Measurements from ENCODE around the gene ADAM29.
A peak's percentile ranks its signal among the peaks of the same experiment; 100 is the strongest.
"Not testable (repeated sequence)": the region's sequence is repeated elsewhere in the genome, so short reads cannot be mapped to it uniquely, and the experiment has no call there.

The ADAM29 gene

GRCh38 chr4:174871407-174871806 lies 46.8 kb upstream of the ADAM29 start:
- no peaks in the 10 kb centered on the region for H3K79me2 ChIP-seq (ENCODE audit: insufficient read depth, low read length)
- H3K9me3 ChIP-seq (ENCODE audit: low read length): peaks cover 6% of the 10 kb centered on the region; the same call in 1 of the 2 replicates
- no peaks in the 10 kb centered on the region for H4K20me1 ChIP-seq (ENCODE audit: insufficient read depth, low read length)
- no peak overlapping the region for H3K4me3 ChIP-seq (ENCODE audit: low read depth, low read length, poor library complexity, severe bottlenecking)
- H3K4me2 ChIP-seq (ENCODE audit: low read length): no peak overlapping the region
- H3K4me1 ChIP-seq (ENCODE audit: insufficient read depth, low read length, severe bottlenecking): peaks cover 40% of the 10 kb centered on the region
- no peaks in the 10 kb centered on the region for H3K27me3 ChIP-seq (ENCODE audit: insufficient read depth, low read length)
- no peak overlapping the region for H2AFZ ChIP-seq (ENCODE audit: low read length)
- no peaks in the 10 kb centered on the region for H3F3A ChIP-seq (ENCODE audit: insufficient read depth, low read length)
- peaks cover 37% of the 10 kb centered on the region for H3K36me3 ChIP-seq (ENCODE audit: insufficient read depth, low read length)
- no peaks in the 10 kb centered on the region for H3K9me2 ChIP-seq (ENCODE audit: low read depth, low read length)
- TF ChIP-seq EZH2 (IDR thresholded peaks at IDR 0.05; ENCODE audit: borderline replicate concordance, low read length): no peak
- no peak for TF ChIP-seq CTCF (IDR thresholded peaks at IDR 0.05; ENCODE audit: low read length)
- no peak overlapping the region for H3K27ac ChIP-seq (ENCODE audit: low read depth, low read length, poor library complexity, severe bottlenecking)
- no peak overlapping the region for H3K9ac ChIP-seq (ENCODE audit: low read length)

- H2AFZ ChIP-seq (ENCODE audit: low read length); H4K20me1 ChIP-seq (ENCODE audit: insufficient read depth, low read length); H3K9me2 ChIP-seq (ENCODE audit: low read depth, low read length); H3K27me3 ChIP-seq (ENCODE audit: insufficient read depth, low read length); H3K79me2 ChIP-seq (ENCODE audit: insufficient read depth, low read length); H3F3A ChIP-seq (ENCODE audit: insufficient read depth, low read length); H3K9me3 ChIP-seq (ENCODE audit: low read length): not testable (repeated sequence)
- Histone ChIP-seq H3K4me1 (ENCODE audit: insufficient read depth, low read length, severe bottlenecking) (peaks cover 40% of the 10 kb centered on the region), H3K4me2 (ENCODE audit: low read length) (peak overlapping the region; percentile 44; the same call in 1 of the 2 replicates), H3K27ac (ENCODE audit: low read depth, low read length, poor library complexity, severe bottlenecking) (peak overlapping the region; percentile 94), H3K9ac (ENCODE audit: low read length) (peak overlapping the region; percentile 56; the same call in 1 of the 2 replicates), H3K4me3 (ENCODE audit: low read depth, low read length, poor library complexity, severe bottlenecking) (peak overlapping the region; percentile 23), H3K36me3 (ENCODE audit: insufficient read depth, low read length) (peaks cover 47% of the 10 kb centered on the region)
Measured at GRCh38 chr4:174873146-174873545, 45.0 kb upstream of the ADAM29 start.

GRCh38 chr4:174873931-174874330 lies 44.2 kb upstream of the ADAM29 start:
- H3K4me3 ChIP-seq (ENCODE audit: low read depth, low read length, poor library complexity, severe bottlenecking): peak overlapping the region; percentile 44
- TF ChIP-seq EZH2 (IDR thresholded peaks at IDR 0.05; ENCODE audit: borderline replicate concordance, low read length) (no peak), CTCF (IDR thresholded peaks at IDR 0.05; ENCODE audit: low read length) (peak; percentile 78)
- no peaks in the 10 kb centered on the region for H3K9me2 ChIP-seq (ENCODE audit: low read depth, low read length)
- peaks cover 9% of the 10 kb centered on the region for H3K9me3 ChIP-seq (ENCODE audit: low read length)
- H3K27me3 ChIP-seq (ENCODE audit: insufficient read depth, low read length): no peaks in the 10 kb centered on the region
- no peaks in the 10 kb centered on the region for H4K20me1 ChIP-seq (ENCODE audit: insufficient read depth, low read length)
- H3K36me3 ChIP-seq (ENCODE audit: insufficient read depth, low read length): peaks cover 44% of the 10 kb centered on the region
- H3K4me1 ChIP-seq (ENCODE audit: insufficient read depth, low read length, severe bottlenecking): peaks cover 40% of the 10 kb centered on the region
- peak overlapping the region; percentile 94 for H3K27ac ChIP-seq (ENCODE audit: low read depth, low read length, poor library complexity, severe bottlenecking)
- H3F3A ChIP-seq (ENCODE audit: insufficient read depth, low read length): no peaks in the 10 kb centered on the region
- no peaks in the 10 kb centered on the region for H3K79me2 ChIP-seq (ENCODE audit: insufficient read depth, low read length)
- H2AFZ ChIP-seq (ENCODE audit: low read length): peak overlapping the region; percentile 96
- H3K4me2 ChIP-seq (ENCODE audit: low read length): peak overlapping the region; percentile 44
- peak overlapping the region; percentile 56 for H3K9ac ChIP-seq (ENCODE audit: low read length)

GRCh38 chr4:174874898-174875297 lies 43.3 kb upstream of the ADAM29 start:
- Histone ChIP-seq H3K27me3 (ENCODE audit: insufficient read depth, low read length) (no peaks in the 10 kb centered on the region), H4K20me1 (ENCODE audit: insufficient read depth, low read length) (no peaks in the 10 kb centered on the region), H3K9me2 (ENCODE audit: low read depth, low read length) (no peaks in the 10 kb centered on the region), H3K4me3 (ENCODE audit: low read depth, low read length, poor library complexity, severe bottlenecking) (peak overlapping the region; percentile 44), H3K4me2 (ENCODE audit: low read length) (peak overlapping the region; percentile 44), H3F3A (ENCODE audit: insufficient read depth, low read length) (no peaks in the 10 kb centered on the region), H3K27ac (ENCODE audit: low read depth, low read length, poor library complexity, severe bottlenecking) (peak overlapping the region; percentile 94), H3K79me2 (ENCODE audit: insufficient read depth, low read length) (no peaks in the 10 kb centered on the region), H2AFZ (ENCODE audit: low read length) (no peak overlapping the region), H3K36me3 (ENCODE audit: insufficient read depth, low read length) (peaks cover 44% of the 10 kb centered on the region), H3K9me3 (ENCODE audit: low read length) (peaks cover 7% of the 10 kb centered on the region), H3K4me1 (ENCODE audit: insufficient read depth, low read length, severe bottlenecking) (peaks cover 44% of the 10 kb centered on the region), H3K9ac (ENCODE audit: low read length) (peak overlapping the region; percentile 56)
- TF ChIP-seq CTCF (IDR thresholded peaks at IDR 0.05; ENCODE audit: low read length) (no peak), EZH2 (IDR thresholded peaks at IDR 0.05; ENCODE audit: borderline replicate concordance, low read length) (no peak)
